Prostate gland (tissue), 2 donors: Measurements from ENCODE around the gene ELOVL3.

Experiments
- CTCF ChIP-seq, 4 experiments: fragments of 200-600 bp in 2 of 4; fragments of 450-650 bp in 2 of 4; sonication (generic) in 2 of 4; IDR thresholded peaks; 1 replicate in 3 of 4; 2 replicates in 1 of 4; pipeline ENCODE4 v1.5.1; 2016 to 2019; ENCODE audit warnings: antibody characterized with exemption in 4 of 4, mild to moderate bottlenecking in 2 of 4, moderate library complexity in 2 of 4
- POLR2A ChIP-seq: fragments of 450-650 bp; IDR thresholded peaks from one replicate; pipeline ENCODE4 v1.6.1; 2016; ENCODE audit warnings: antibody characterized with exemption, mild to moderate bottlenecking

GRCh38 chr10:102255404-102255803 is 29.3 kb downstream of the ELOVL3 start:
- TF ChIP-seq CTCF (IDR thresholded peaks at IDR 0.05): no peak
- TF ChIP-seq POLR2A: no peak
